Left colon (tissue), 2 donors: ENCODE data around the gene DRAXIN. TPM values are rescaled to one million over a fixed set of nuclear protein-coding genes. Genes with fewer than 3 reads are reported as not detected.

Experiments
- ATAC-seq: fragments of 200-7000 bp; cut with Tn5 transposase; one replicate; pipeline ENCODE4 v1.9.1; 2020; ENCODE audit warnings: mild to moderate bottlenecking, moderate library complexity
- DNase-seq, 2 donors: peaks; one replicate each; pipeline ENCODE4 v3.0.0-alpha.2; 2020
- intact Hi-C, 2 donors: fragments of 100-400 bp; cut with DNase I in 1 of 2; cut with micrococcal nuclease in 1 of 2; formaldehyde crosslinking; loops; one replicate each; pipeline versions ENCODE4 v1.11.2 to v1.14.0; 2022; cut with DNase I, micrococcal nuclease
- total RNA-seq, 2 donors: library from RNA; stranded (reverse); fragmentation: NEBNext Ultra II Directional; extraction: Animal tissue kit (Norgen Biotek cat#: 25700); gene quantifications; one replicate each; pipeline ENCODE4 v1.2.1, GENCODE V29; 2021
- donor health status: DM: no; HTN: no; CAD: no.
- donor health status: DM: yes; HTN: yes; CAD: no.

Gene DRAXIN
- total RNA-seq, 2 donors from 2014 or later, result 0.06 to 0.11 TPM

DNA sequence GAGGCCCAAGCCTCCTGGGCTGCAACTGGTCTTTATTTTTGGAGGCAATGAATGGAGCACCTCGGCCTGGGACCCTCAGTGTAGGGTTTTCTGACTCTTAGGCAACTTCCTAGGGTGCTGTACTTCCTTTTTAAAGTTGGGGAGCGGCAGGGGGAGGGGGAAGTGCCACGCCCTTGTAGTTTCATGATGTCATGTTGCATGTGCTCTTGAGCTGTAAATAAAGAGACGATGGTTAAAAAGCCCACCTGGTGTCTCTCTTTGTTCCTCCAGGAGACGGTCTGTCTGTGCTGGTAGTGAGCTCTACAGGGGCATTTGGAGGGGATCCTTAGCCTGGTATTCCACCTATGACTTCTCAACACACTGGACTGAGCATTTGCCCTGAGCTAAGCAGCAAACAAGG is 34.1 kb downstream of the DRAXIN start:
- intact Hi-C loops, result no loop called here
- DNase-seq (no peak), ATAC-seq (no peak)

GRCh38 chr1:11727119-11727518 is 35.6 kb downstream of the DRAXIN start:
- ATAC-seq, result no peak
- no peak for DNase-seq
- intact Hi-C loops, result no loop called here

DNA sequence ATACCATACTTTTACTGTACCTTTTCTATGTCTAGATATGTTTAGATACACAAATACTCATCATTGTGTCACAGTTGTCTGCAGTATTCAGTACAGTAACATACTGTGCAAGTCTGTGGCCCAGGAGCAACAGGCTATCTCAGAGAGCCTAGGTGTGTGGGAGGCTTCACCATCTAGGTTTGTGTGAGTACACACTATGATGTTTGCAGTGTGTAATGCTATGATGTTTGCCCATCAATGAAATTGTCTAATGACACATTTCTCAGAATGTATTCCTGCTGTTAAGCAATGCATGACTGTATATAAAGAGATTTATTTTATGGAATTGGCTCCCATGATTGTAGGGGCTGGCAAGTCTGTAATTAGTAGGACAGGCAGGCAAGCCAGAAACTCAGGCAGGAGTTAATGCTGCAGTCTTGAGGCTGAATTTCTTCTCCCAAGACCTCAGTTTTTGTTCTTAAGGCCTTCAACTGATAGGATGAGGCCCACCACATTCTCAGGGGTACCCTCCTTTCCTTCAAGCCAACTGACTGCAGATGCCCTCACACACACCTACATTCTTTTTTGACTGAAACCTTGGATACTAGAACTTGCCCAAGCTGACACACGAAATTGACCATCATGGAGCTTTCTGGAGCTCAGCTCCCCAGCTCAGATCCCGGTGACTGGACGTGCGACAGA is 36.8 kb downstream of the DRAXIN start:
- ATAC-seq, result no peak
- intact Hi-C loops, result no loop called here

GRCh38 chr1:11729155-11729497 is 37.6 kb downstream of the DRAXIN start:
- intact Hi-C loops, result no loop called here
- DNase-seq (no peak), ATAC-seq (no peak)

More for the DNA sequence above, 36.8 kb downstream of the DRAXIN start:
- no peak for DNase-seq

DNA sequence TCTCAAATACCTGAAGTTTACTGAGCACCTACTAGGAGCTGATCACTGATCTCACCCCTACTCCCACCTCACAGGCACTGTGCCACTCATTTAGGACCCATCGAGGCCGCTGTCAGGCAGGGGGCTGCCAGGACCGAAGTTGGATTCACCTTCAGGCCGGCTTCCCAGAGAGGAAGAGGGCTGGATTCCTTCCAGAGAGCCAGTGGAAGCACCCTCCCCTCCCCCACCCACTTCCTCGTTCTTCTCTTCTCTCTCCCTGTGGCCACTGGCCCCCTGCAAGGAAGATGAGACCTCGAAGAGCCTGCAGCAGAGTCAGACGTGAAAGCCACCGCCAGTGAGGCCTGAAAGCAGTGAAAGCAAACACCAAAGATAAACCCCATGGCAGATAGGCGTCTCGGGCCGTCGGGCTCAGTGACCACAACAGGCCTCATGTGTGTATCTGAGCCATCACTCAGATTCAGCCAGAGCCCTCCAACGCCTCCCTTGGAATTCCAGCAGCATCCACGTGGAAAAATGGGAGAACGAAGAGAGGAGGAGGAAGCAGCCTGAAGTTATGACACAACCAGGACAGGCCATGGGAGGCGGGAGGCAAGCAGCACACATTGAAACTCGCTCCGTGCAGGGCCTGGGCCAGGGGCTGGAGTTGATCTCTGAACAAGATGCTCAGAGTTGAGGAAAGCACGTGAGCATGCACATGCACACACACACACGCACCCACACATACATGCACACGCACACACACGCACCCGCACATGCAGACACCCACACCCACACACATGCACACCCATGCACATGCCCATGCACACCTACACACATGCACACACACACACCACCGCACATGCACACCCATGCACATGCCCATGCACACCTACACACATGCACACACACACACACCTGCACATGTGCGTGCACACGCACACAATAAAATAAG is 38.3 kb downstream of the DRAXIN start:
- intact Hi-C loops, result no loop called here
- ATAC-seq, result peak; percentile 1
- peak in 1 of 2 donors; percentile 39 for DNase-seq

GRCh38 chr1:11730429-11730891 is 39.0 kb downstream of the DRAXIN start:
- DNase-seq, result peak; percentile 30 to 43
- peak; percentile 99 for ATAC-seq
- intact Hi-C loops, result no loop called here

DNA sequence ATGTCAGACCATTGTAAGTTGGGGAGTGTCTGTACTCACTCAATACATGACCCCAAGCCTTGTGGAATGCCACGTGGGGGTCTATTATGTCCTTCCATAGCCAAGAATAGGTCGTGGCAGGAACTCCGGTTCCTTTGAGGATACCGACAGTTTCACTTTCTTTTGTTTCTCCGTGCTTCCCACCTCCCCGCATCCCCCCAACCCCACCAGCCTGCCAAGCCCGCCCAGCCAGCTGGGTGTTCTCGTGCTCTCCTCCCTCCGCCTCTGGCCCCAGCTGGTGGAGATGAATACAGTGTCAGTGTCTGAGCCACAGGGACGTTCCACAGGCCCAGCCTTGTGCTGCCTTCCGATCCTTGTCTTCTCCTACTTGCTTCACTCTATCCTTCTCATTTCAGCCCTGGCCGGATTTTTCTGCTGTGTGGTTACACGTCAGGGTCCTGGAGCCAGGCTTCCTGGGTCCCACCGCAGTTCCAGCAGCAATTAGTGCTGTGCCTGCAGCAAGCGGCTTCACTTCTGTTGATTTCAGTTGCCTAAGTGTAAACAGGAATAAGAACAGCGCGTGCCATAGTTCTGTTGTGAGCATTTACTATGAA is 40.3 kb downstream of the DRAXIN start:
- peak; percentile 45 to 70 for DNase-seq
- intact Hi-C loops, result no loop called here
- no peak for ATAC-seq

GRCh38 chr1:11733306-11733705 is 41.8 kb downstream of the DRAXIN start:
- DNase-seq, result no peak
- no peak for ATAC-seq
- intact Hi-C loops, result no loop called here

GRCh38 chr1:11735531-11735853 is 44.0 kb downstream of the DRAXIN start:
- intact Hi-C loops, result no loop called here
- no peak for ATAC-seq

DNA sequence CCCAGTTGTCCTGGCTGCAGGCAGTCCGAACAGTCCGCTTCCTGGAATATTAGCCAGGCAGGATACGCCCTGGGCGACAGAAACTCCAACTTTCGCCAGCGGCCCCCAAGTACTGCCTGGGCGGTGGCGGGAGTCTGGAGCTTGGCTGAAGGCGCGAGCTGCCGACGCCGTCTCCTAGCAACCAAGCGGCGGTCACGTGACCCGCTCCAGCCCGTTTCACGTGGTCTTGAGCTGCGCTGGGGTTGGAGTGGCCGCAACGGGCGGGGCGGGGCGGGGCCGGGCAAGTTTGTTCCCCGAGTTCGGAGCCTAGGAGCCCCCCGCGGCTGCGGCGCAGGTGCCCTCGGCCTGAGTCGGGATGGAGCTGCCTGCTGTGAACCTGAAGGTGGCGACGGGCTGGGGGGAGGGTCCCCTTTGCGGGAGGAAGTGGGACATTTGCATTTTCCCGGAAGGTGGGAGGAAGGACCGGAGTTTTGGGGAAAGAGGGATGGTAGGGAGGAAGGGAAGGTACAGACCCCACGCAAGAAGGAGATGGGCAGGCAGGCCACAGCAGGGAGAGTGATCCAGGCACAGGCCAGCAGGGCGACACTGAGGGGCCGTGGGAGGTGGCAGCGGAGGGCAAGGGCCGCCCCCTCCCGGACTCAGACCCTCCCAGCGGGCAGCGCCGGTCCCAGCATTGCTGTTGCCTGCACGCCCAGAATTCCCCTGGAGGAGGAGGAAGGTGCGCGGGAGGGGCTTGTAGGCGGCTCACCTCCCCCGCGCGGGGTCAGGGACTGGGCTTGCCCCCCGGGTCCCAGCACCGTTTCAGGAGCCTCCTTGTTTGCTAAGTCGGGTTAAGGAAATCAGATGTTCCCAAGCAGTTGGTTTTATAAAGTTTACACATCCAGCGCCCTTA is 44.6 kb downstream of the DRAXIN start, which contains the start of gene AGTRAP:
Gene AGTRAP, plus strand, starts transcription at position 283 of the 892 bp plus-strand sequence. Its CDS starts 73 bp downstream, at position 356.
- DNase-seq (peak; percentile 96 to 99), ATAC-seq (peak; percentile 94)
- intact Hi-C loops, result no loop called here

More at GRCh38 chr1:11735531-11735853, 44.0 kb downstream of the DRAXIN start:
- DNase-seq, result no peak

DNA sequence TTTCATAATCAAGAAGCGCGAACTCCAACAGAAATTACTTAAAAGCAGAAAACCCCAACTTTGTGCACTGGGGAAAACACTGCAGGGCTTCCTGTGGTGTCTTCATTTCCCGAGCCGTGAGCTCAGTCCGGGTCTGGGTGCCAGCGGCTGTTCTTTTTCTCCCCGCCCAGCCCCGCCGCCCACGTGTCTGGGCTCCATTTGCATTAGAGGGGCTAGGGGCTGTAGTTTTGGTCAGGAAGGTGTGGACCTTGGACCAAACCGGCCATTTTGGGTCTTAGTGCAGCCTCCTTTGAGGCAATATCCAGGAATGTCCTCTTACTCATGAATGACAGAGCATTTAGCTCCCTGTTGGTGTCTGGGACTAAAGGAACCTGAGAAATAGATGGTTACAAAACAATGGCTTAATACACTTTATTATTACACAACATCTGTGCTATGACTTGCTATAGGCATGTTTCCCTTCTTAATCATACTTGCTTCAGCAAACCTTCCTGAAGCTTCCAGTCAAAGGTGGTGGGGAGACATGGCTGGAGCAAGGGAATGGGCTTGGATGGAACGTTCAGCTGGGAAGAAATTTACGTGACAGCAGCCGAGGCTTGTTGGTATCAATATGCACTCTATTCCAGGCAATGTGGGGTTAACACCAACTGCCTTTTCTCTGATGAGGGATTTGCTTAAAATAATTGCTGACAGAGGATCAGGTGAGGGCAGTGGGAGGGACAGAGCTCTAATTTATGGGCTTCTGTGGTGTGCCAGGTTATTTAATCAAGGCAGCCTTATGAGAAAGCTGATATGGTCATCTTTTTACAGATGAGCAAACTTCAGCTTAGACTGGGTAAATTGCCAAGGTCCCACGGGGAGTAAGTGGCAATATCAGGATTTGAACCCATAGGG is 45.5 kb downstream of the DRAXIN start:
- ATAC-seq (peak; percentile 40), DNase-seq (peak in 1 of 2 donors; percentile 56)
- intact Hi-C loops, result no loop called here

DNA sequence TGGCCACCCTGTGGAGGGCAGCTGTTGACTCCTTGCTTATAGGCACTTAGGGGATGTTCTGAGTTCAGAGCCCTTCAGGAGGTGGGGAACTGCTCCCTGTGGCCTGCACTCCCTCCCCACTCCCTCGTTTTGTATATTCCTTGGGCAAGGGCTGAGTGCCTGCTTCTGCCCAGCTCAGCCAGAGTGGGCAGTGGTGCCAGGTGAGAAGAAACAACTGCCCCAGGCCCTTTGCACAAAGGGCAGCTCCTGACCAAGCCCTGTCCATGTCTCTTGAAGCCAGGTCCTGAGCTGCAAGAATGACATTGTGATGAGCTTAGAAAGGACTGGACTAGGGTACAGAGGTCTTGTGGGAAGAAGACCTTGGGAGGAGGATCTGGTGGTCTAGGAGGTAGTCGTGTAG is 46.6 kb downstream of the DRAXIN start:
- ATAC-seq (no peak), DNase-seq (no peak)
- intact Hi-C loops, result no loop called here

- intact Hi-C loops, result no loop called here
- ATAC-seq (no peak), DNase-seq (no peak)
Observed at GRCh38 chr1:11738783-11739182, 47.3 kb downstream of the DRAXIN start.

GRCh38 chr1:11740258-11741192 is 49.0 kb downstream of the DRAXIN start:
- ATAC-seq (no peak), DNase-seq (no peak)
- intact Hi-C loops, result no loop called here

GRCh38 chr1:11741482-11741881 is 50.0 kb downstream of the DRAXIN start:
- ATAC-seq (no peak), DNase-seq (no peak)
- intact Hi-C loops, result no loop called here

DNA sequence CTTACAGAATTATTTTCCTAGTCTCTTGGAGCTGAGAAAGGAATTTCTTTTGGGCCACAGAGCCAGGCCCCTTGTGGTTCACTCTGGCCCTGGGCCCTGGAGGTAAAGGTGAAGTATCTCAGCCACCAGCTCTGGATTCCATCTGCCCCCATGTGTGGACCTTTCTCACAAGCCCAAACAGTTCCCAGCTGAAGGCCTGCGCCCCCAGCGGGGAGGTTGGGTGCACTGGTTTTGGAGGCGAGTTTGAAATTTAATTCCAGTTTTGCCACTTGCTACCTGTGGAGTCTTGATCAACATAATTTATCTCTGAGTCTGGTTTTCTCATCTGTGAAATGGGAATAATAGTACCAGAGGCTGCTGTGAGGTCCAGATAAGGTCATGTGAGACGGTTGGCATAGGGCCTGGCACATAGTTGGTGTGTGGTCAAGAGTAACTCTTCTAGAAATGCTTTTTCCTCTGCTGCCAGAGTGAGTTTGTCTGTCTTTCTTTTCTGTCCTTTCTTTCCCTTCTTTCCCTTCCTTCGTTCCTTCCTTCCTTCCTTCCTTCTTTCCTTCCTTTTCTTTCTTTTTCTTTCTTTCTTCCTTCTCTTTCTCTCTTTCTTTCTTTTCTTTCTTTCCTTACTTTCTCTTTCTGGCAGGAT is 50.5 kb downstream of the DRAXIN start:
- DNase-seq (no peak), ATAC-seq (no peak)
- intact Hi-C loops, result no loop called here
